Stimulated activated CD4-positive, alpha-beta T cell treated with anti-CD3 and anti-CD28 coated beads, Interleukin-1b, Interleukin-23, amount 100 ng/mL, for 1 hour (primary cell): ENCODE data around the gene EDAR.

Experiments
- DNase-seq, 2 donors: peaks; one replicate each; pipeline ENCODE4 v3.0.0-alpha.2; 2020; ENCODE audit warnings: low read depth in 2 of 2

Gene EDAR

DNA sequence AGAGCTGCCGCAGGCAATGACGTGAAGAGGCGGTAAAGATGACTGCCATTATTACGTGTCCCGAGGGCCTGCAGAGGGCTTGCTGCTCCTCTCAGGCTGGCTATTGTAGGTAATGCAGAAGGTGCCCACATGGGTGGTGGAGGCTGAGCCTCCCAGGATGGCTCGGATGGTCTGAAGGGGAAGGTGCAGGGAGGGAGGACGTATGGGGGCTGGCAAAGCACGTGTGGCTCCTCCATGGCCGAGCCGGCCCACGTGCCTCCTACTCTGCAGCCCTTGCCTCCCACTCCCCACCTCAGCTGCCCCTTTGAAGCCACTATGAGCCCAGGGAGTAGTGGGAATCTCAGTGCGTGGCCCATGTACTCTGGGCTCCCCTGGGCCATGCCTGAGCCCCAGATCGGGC, 48.9 kb downstream of the EDAR start:
- DNase-seq = no peak

DNA sequence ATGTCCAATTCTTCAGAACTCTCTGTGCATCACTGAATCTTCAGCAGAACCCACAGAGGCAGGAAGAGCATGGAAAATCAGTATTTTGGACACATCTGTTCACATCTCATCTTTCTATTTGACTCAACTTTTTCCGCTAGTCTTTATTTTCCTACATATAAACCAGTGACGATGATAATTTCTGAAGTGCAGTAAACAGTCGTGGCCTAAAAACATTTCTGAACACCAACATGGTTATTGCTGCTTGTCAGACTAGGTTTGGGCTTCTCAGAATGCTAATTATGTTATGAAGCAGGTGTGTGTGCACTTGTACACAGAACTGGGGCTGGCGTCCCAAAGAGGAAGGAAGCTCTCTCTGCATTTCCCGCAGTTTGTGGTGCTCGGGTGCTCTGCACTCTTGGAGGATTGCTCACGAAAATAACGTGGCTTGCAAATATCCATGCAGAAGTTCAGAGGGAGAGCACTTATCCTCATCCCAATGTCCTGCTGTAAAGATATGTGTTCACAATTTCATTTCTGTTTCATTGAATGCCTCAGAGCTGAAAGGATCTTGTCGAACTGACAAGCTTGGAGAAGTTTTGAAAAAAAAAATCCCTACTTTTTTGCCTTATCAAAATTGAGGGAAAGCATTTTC, 50.8 kb downstream of the EDAR start:
- DNase-seq = no peak

DNA sequence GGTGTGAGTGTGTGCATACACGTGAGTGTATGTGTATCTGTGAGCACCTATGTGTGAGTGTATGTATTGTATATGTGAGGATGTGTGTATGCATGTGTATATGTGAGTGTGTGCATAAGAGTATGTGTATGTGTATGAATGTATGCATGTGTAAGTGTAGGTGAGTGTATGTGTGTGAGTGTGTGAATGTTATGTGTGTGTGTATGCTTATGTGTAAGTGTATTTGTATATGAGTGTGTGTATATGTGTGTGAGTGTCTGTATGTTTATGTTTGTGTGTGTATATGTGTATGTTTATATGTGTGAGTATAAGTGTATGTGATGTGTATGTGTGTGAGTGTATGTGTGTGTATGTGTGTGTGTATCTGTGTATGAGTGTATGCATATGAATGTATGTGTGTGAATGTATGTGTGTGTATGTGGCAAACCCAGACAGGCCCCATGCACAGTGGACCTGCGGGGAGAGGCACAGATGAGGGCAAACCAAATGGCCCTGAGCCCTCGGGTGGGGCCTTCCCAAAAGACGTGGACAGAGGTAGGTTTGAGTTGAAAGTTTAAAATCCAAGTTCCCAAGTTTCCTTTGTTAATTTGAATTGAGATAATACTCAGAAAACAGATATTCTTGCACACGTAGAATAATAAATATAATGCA, 51.5 kb downstream of the EDAR start:
- DNase-seq = no peak

DNA sequence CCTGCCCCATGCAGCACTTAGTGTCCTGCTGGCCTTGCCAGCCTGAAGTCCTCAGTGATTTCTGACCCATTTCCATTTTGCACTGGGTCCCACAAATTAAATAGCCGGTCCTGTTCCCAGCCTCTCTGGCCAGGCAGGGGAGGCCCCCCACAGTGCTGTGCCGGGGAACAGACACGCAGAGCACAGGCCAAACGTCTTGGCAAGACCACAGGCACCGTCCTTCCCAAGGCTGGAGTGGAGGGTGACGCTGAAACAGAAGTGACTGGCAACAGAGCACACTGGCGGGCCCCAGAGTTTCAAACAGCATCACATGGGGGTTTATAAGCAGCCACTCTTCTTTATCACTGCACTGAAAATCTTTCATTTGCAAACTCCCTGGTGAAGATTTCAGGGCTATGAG, 52.2 kb downstream of the EDAR start:
- DNase-seq = no peak

DNA sequence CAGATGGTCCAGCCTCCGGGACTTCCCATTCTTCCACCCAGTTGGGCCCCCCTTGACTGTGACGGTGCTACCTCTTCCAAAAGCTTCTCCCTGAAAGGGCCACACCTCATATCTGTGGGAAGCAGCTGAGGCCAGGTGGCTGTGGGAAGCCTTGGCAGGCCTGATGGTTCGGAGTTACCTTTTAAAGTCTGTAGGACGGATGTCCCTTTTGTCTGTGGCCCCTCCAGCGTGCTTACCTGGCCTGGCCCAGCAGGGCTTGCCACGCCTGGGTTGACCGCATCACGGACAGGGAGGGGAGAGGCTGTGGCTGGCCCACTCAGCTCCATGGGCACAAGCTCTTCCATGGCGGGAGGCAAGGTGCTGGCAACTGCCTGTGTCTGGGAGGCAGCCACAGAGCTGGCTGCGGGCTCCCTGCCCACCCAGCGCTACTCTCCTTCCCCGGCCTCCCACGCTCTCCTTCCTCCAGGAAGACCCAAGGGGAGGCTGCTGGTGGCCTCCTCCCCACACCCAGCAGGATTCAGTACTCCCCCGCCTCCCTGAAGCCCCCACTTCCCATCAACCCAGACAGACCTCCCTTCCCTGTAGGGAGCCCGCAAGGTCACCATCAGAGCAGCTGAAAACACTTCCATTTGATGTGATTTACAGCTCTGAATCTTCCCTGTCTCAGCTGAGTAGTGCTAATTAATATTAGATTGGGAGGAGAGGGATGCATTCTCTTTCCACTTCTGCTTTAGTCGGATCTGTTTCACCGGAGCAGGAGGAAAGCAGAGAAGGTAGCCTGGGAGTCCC, 52.8 kb downstream of the EDAR start:
- no peak for DNase-seq

DNA sequence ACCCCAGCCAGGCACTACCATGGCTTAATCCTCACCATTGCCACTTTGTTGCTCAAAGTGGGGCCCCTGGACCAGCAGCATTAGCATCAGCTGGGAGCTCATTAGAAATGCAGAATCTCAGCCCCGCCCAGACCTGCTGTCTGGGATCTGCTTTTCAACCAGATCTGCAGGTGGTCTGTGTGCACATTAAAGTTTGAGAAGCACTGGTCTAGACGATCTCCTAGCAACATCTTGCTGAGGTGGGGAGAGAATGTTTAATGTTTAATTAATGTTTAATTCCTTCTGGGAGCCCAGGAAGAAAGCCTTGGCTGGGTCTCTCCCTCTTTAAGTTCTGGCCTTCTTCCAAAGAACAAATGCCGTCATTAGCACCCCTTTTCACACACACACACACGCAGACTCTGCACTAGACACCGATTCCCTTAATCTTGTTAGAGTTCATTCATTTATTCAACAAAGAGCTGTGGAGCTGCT, 53.7 kb downstream of the EDAR start:
- DNase-seq = no peak

DNA sequence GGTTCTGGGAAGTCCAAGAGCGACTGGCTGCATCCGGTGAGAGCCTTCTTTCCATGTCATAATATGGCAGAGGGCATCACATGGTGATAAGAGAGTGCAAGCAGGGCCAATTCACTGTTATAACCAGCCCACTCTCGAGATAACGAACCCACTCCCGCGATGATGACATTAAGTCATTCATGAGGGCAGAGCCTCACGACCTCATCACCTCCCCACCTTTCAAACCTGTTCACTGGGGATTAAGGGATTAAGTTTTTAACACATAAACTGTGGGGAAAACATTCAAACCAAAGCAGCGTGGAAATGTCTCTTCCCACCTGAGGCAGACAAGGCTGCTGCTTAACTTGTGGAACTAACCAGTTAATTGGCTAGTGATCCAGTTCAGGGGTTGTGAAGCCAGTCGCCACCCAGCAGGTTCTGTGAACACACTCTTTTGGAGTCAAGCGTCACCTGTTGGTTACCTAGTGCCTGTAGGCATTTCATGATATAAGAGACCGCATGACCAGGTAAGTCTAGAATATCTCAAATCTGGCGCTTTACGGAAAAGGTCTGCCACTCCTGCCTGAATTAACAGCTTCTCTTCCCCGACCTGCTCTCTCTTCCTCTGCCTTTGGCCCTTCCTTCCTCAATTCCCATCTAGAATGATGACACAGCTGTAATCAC, 54.3 kb downstream of the EDAR start:
- DNase-seq = no peak

DNA sequence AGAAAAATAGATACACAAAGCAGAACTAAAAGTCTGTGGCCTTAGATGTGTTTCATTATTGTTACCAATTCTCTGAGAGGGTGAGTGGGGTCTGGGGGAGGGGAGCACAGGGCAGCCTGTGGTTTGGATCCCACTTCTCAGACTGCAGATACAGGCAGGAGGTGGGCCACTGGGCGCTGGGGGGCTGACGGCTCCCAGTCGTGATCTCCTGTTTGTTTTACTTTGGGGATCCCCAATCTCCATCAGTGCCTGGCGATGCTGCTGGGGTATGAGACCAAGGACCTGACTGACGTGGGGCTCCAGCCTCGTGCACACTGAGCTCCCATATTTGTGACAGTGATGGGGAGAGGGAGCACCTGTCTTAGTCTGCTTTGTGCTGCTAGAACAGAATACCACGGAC, 54.9 kb downstream of the EDAR start:
- DNase-seq = no peak

DNA sequence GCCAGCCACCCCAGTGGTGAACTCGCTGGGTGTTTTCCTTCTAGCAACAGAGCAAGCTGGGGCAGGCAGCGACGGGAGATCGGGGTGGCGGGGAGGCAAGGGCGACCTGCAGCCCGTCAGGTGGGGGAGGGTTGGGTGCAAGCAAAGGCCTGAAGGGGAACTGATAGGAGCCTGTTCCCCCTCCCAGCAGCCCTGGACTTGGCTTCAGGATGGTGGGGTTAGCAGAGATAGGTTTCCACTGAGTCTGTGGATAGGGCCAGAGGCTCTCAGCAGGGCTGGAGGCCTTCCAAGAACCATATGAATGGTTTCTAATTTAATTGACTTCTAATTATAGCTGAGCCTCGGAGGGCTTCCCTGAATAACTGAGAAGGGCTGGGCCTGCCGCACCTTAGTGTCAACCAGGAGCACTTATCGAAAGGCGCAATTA, 55.3 kb downstream of the EDAR start:
- DNase-seq = no peak

DNA sequence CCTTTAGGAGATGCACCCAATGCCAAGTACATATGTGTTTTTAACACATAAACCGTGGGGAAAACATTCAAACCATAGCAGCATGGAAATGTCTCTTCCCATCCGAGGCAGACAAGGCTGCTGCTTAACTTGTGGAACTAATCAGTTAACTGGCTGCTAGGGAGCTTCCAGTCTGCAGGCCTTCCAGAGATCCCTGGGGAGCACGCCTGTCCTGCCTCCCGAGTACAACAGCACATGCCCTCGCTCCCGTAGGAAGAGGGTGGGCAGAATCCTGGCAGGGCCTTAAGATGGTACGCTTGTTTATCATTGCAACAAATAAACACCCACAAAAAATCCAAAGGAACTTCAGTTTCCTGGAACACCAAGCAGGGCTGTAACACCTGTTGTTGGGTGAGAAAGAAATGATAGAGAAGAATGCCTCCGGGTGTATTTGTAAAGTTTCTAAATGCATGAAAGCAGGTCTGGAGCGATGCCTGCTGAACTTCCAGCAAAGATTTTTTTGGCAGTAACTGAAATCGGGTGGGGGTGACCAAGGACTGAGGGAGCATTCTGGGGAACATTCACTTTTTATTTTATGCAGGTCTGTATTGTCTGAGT, 56.2 kb downstream of the EDAR start:
- no peak for DNase-seq

DNA sequence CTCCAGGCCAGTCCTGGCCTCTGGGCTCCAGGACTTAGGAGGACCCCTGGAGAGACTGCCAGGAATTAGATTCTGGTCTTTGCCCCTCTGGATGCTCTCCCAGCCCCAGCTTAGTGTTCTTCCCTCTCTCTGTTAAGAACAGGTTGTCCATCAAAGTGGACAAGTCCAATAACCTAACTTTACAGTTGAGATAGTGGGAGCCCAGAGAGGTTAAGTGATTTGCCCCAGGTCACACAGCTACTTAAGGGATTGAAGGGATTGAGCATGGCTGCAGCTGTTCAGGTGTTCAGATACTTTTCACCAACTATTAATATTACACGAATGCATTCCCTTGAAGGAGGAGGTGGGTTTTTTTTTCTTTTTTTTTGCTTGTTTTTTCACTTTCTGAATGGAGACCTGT, 57.6 kb downstream of the EDAR start:
- DNase-seq = no peak

DNA sequence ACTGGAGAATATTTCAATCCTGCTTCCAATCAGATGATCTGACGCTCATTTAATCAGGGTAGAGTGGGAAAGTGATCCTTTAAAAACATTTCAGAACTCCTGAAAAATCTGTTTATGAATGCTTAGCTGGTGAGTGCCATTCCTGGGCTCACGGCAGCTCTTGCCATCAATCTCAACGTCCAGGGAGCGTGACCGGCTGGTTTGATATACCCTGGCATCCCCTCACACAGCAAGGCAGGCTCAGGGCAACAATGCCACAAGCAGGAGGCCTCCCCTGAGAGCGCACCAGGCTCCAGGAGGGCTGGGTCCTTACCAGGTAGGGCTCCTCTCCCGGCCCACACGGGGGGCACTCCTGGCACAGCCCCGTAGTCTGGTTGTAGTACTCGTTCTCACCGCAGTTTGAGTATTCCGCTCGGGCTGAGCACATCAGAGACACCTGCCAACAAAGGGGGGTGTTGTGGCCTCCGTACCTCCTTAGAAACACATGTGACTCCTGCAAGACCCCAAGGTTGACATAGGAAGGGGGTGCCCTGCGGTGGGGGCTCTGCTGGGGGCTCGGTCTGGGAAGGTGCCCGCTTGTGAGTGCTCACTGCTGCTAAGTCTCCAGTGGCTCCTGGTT, 59.1 kb downstream of the EDAR start:
- DNase-seq = no peak

DNA sequence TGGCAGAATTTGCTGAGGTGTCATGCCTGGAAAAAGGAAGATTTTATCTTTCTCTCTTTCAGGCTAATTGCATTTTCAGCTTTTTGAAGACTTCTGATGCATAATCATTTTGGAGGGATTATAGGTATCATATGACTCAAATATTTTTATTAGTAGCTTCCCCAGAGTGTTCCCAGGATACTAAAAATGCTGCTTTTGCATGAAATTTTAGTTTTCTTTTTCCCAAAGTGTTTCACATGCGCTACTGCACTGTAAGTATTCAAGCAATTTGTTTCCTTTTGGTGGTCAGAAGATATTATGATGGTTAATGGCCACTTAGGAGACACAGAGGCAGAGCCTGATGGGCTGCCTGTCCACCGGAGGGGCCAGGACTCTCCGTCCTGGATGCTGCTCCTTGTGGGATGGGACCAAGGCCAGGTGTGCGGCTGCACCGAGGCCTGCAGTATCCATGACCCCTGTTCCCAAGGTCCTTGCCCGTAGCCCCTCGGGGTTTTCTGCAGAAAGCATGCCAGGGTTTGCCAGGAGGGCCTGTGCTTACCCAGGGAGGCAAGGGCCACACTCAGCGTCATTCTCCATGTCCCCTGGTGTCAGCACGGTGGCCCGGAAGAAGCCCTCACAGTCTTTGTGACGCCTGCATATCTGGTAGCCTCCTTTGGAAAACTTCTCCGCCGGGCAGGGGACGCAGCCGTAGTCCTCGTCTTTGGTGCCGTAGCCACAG, 60.2 kb downstream of the EDAR start:
- no peak for DNase-seq

DNA sequence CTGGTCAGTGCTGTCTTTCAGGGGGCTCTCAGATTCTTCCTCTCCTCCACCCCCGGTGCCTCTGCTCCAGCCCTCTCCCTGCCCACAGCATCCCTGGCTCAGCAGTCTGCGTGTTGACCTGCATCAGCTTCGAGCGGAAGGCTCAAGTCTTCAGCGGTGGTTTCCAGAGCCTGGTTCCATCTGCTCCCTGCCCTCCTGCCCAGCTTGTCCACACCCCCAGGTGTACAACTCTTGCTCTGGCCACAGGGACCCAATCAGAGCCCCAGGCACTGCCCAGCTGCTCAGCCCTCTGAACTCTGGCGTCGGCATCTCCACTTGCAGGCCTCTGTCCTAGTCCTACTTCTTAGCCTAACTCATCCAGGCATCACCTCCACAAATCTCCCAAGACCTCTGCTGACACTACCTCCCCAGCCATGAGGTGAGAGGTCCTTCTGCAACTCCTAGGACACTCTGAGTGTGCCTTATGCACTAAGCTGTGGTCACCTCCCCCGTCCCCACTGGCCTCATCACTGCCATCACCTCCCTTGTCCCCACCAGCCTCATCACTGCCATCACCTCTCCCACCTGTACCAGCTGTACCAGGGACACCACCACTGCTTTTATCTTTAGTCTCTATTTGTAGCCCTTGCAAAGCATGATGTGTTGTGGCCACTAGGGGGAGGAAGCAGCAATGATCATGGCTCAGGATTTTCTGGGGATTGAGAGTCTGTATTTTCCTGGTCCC, 60.9 kb downstream of the EDAR start:
- no peak for DNase-seq

DNA sequence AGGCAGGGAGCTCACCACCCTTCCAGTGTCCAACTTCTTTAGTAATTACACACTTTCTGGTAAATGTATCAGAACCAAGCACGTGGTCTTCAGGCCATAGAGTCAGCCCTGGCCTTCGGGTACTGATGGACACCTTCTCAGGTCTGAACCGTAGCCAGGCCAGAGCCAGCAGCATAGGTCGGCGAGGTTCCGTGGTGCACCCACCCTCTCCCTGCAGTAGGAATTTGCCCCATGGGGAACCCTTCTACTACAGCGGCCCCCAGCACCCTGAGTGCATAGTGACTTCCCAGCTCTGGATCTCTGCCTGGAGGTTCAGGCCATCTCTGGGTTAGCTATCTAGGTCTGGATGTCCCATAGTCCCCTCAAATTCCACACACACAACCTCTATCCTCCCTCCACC, 61.6 kb downstream of the EDAR start:
- no peak for DNase-seq

DNA sequence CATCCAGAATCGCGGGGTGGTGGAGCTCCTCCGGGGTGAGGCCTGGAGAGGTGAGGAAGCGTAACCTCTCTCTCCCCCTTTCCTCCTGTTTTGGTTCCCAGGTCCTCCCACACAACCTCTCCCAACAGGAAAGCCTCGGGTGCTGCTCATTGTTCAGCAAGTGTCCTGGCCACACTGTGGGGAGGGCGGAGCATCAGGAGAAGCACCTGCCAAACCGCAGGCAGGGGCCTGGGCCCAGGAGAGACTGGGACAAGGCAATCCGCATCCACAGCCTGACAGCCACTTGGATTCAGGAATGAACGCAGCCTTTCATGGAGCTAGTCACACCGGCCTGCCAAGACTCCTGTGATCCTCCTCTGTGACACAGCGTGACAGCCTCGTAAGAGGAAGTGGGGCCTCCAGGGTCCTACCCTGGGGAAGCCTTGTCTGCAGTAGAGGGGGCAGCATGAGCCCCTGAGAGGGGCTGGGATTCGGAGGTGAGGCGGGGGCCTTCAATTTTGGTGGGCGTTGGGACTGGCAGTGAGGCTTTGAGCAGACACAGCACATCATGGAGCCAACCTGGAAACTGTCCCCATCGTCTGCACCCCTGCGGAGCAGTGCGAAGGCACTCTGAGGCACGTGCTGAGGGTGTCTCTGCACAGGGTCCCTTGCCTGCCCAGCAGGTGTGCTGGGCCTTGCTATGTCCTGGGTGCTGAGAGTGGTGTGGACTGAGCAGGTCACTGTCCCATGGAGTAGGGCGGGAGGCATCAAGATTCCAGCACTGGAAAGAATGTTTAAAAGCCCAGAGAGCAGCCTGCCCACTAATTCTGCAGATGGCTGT, 62.2 kb downstream of the EDAR start:
- DNase-seq = no peak

DNA sequence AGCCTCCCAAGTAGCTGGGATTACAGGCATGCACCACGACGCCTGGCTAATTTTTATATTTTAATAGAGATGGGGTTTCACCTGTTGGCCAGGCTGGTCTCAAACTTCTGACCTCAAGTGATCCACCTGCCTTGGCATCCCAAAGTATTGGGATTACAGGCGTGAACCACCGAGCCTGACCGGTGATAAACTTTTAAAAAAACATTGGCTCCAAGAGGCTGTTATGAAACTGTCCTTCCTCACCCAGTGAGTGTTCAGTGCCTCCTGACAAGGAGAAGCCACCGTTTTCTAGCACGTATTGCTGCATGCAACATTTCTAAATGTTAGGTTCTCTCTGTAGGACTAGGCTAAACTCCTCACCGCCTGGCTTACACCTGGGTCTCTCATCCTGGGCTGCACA, 63.3 kb downstream of the EDAR start:
- DNase-seq = no peak

DNA sequence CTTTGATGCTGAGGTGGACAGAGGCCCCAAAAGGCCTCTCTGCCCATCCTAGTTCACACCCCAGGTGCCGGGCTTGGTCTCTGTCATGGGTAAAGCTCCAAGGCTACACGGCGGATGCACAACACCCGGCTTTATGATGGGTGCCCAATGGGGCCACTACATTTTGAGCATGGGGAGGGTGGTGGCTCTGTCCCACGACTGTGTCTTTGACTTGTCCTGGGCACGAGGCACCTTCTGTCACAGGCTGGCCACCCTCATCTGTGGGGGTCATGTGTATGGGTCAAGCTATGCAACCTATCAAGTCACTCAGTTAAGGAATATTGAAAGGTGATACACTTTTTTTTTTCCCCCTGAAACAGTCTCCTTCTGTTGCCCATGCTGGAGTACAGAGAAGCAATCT, 63.7 kb downstream of the EDAR start:
- no peak for DNase-seq

DNA sequence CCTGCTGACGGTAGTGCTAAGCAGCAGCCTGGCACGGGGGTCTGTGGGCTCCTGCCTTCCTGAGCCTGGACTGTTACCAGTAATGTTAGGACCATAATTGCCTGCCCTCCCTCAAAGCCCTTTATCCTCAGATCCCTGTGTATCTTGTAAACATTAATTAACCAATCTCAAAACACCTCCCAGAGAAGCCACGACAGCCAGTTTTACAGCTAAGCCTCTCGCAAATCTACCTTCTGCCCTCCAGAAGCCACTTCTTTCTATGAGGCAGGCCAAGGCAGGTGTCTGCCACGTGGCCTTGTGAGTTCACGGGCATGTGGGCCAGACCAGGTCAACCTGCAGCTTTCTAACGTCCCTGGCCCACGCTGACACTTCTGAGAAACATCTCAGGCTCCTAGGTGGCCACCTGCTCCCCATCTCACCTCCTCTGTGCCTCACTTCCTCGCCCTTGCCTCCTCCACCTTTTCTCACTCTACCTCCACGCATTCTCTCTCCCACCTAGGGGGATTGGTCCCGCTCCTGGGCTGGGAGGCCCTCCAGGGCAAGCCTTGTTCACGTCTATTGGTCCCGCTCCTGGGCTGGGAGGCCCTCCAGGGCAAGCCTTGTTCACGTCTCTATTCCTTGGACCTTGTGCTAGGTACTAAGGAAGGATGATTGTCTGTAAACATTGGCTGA, 64.3 kb downstream of the EDAR start:
- DNase-seq = no peak
